ENCODE results near the gene KRT8. TPM values are rescaled to one million over a fixed set of nuclear protein-coding genes. Genes with fewer than 3 reads are reported as not detected.

KRT8 gene
- total and polyA plus RNA-seq, 2 of the 13 experiments (the other 11 are each of a cell fraction or from before 2014, with no cell fraction given) = 498 to 718 TPM

- no peak overlapping the region for H3K4me2 ChIP-seq (ENCODE audit: low read depth, low read length)
- H2AFZ ChIP-seq (ENCODE audit: low read length) = no peak overlapping the region
- no peaks in the 10 kb centered on the region for H3K79me2 ChIP-seq (ENCODE audit: insufficient read depth, low read length)
- H3K4me1 ChIP-seq (ENCODE audit: insufficient read depth, low read length) = peaks cover 43% of the 10 kb centered on the region
- DNase-seq (ENCODE audit: low spot score) (no peak), ATAC-seq (no peak), FAIRE-seq (no peak)
- H3K9ac ChIP-seq (ENCODE audit: insufficient read depth, low read depth, low read length) = no peak overlapping the region
- CTCF ChIA-PET (ENCODE audit: low intra/inter-chr PET ratio, low total read pairs) = interaction anchor here (0.7 to 1.4 kb wide), 2 partner anchors 179 to 289 kb away, joined by 3 to 7 read pairs; no protein-coding TSS in a partner anchor
- no peaks in the 10 kb centered on the region for H3K9me3 ChIP-seq (ENCODE audit: low read length)
- H3K27ac ChIP-seq (ENCODE audit: extremely low read length, insufficient read depth, low read length) = no peak overlapping the region
- no peaks in the 10 kb centered on the region for H3K36me3 ChIP-seq (replicated peaks in 1 of 2; ENCODE audit: control insufficient read depth in 1 of 2, insufficient read depth in 2 of 2, low read length in 2 of 2)
- H3K27me3 ChIP-seq (ENCODE audit: control insufficient read depth in 1 of 2, insufficient read depth in 2 of 2, low read length in 2 of 2) = peaks cover 0 to 17% of the 10 kb centered on the region in 2 experiments; a peak in 3 of 5 replicates
- in situ Hi-C loops (cut with HindIII; ENCODE audit: extremely low pct_ligation_motif_present, low pct_unique_long_range_greater_than_20kb) (no loop called here), intact Hi-C loops (cut with micrococcal nuclease; ENCODE audit: unreplicated experiment) (loop anchor here (2.0 kb wide), 1 partner anchor 289 kb away; no protein-coding TSS in a partner anchor)
- POLR2A ChIA-PET = no interaction called here
- H3K4me3 ChIP-seq (replicated peaks in 1 of 3; ENCODE audit: insufficient read depth in 1 of 3, low read depth in 2 of 3, low read length in 3 of 3) = no peak overlapping the region
- H4K20me1 ChIP-seq (ENCODE audit: insufficient read depth, low read length) = no peaks in the 10 kb centered on the region
- BruUV-seq (replicated peaks) = no TSS peak
- 4% methylated on average over 9 of the region's 9 CpGs for WGBS (ENCODE audit: low lambda C conversion rate)
- no peak for TF ChIP-seq ZNF251 (CRISPR knock-in tag; IDR thresholded peaks at IDR 0.05)
- no peak for TF ChIP-seq ZNF350 (CRISPR knock-in tag; IDR thresholded peaks at IDR 0.05; ENCODE audit: borderline replicate concordance, low read depth)
- TF ChIP-seq HCFC1 (IDR thresholded peaks at IDR 0.05; ENCODE audit: low read depth, low read length) = no peak
- no peak for TF ChIP-seq FOSL1 (CRISPR knock-in tag; IDR thresholded peaks at IDR 0.05; ENCODE audit: borderline replicate concordance)
- no peak for TF ChIP-seq CREBL2 (CRISPR knock-in tag; IDR thresholded peaks at IDR 0.05; ENCODE audit: borderline replicate concordance)
- no peak for TF ChIP-seq ZUFSP (CRISPR knock-in tag; IDR thresholded peaks at IDR 0.05; ENCODE audit: borderline replicate concordance)
- TF ChIP-seq ZNF598 (CRISPR knock-in tag; IDR thresholded peaks at IDR 0.05; ENCODE audit: borderline replicate concordance) = no peak
- no peak for TF ChIP-seq SIN3A (IDR thresholded peaks at IDR 0.05; ENCODE audit: borderline replicate concordance, low read depth, low read length)
- no peak for TF ChIP-seq TEF (CRISPR knock-in tag; IDR thresholded peaks at IDR 0.05)
- TF ChIP-seq ATF1 (CRISPR knock-in tag; IDR thresholded peaks at IDR 0.05) = no peak
- TF ChIP-seq PLSCR1 (CRISPR knock-in tag; IDR thresholded peaks at IDR 0.05; ENCODE audit: borderline replicate concordance) = no peak
These were observed 33.4 kb downstream of the KRT8 start for GRCh38 chr12:52871291-52872039.
